HepG2 (cell line): Measurements from ENCODE around the gene MCF2L. TPM values are rescaled to one million over a fixed set of nuclear protein-coding genes. Genes with fewer than 3 reads are reported as not detected.

Experiments
- ATAC-seq: fragments of 200-7000 bp; cut with Tn5 transposase; 3 replicates; pipeline ENCODE4 v1.9.1; 2020; ENCODE audit warnings: mild to moderate bottlenecking, moderate library complexity
- BruUV-seq: library from RNA; stranded (reverse); fragments of 400-500 nt; replicated peaks from 2 replicates; lab custom pipeline; 2021; lab: Mats Ljungman, UMichigan
- CTCF ChIA-PET: fragments of 300-600 bp; formaldehyde crosslinking; extraction: SDS; loops from one replicate; lab custom pipeline; 2021; ENCODE audit warnings: low total read pairs, inconsistent platforms, low intra/inter-chr PET ratio; lab: Yijun Ruan, JAX
- POLR2A ChIA-PET: fragments of 350-600 bp; sonication (Branson Sonifier 250); formaldehyde crosslinking; loops from one replicate; lab custom pipeline; 2020; ENCODE audit warnings: antibody characterized with exemption, inconsistent platforms; lab: Yijun Ruan, JAX
- DNase-seq: peaks from one replicate; pipeline ENCODE4 v3.0.0-alpha.2; 2015; ENCODE audit warnings: low spot score
- FAIRE-seq: peaks from 3 replicates; lab custom pipeline; 2011; peaks lifted over from hg19 to GRCh38; lab: Jason Lieb, UNC
- H2AFZ ChIP-seq: one replicate; pipeline ENCODE4 v1.6.1; 2011; ENCODE audit warnings: low read length, inconsistent platforms
- H3K27ac ChIP-seq: fragments of 300-600 bp; 3 replicates; pipeline ENCODE4 v1.8.0; 2011; ENCODE audit warnings: mixed run types, mild to moderate bottlenecking, mixed read lengths, low read length, inconsistent platforms; ENCODE audit not compliant: insufficient read depth; ENCODE audit errors: extremely low read length
- H3K27me3 ChIP-seq, 2 experiments: fragments of 200-600 bp in 1 of 2; 2 replicates in 1 of 2; 3 replicates in 1 of 2; pipeline versions ENCODE4 v1.6.0 to v1.8.0; 2011; ENCODE audit warnings: low read length in 2 of 2, mild to moderate bottlenecking in 2 of 2, moderate library complexity in 2 of 2, inconsistent platforms in 1 of 2; ENCODE audit not compliant: insufficient read depth in 2 of 2, control insufficient read depth in 1 of 2
- H3K36me3 ChIP-seq, 2 experiments: fragments of 200-600 bp in 1 of 2; replicated peaks in 1 of 2; 2 replicates in 1 of 2; 3 replicates in 1 of 2; pipeline versions ENCODE4 v1.5.1 to v1.8.0; 2011; ENCODE audit warnings: low read length in 2 of 2, inconsistent platforms in 1 of 2; ENCODE audit not compliant: insufficient read depth in 2 of 2, control insufficient read depth in 1 of 2
- H3K4me1 ChIP-seq: 2 replicates; pipeline ENCODE4 v1.5.1; 2012; ENCODE audit warnings: low read length, inconsistent platforms; ENCODE audit not compliant: insufficient read depth
- H3K4me2 ChIP-seq: 2 replicates; pipeline ENCODE4 v1.6.0; 2011; ENCODE audit warnings: low read depth, low read length, inconsistent platforms
- H3K4me3 ChIP-seq, 3 experiments: fragments of 200-600 bp in 1 of 3; sonication (generic), shearing (Covaris generic) in 1 of 3; replicated peaks in 1 of 3; 2 replicates each; pipeline ENCODE4 v1.5.1; 2011 to 2016; ENCODE audit warnings: low read length in 3 of 3, inconsistent platforms in 2 of 3, low read depth in 2 of 3, mild to moderate bottlenecking in 2 of 3, control low read depth in 1 of 3, mixed read lengths in 1 of 3; ENCODE audit not compliant: insufficient read depth in 1 of 3
- H3K79me2 ChIP-seq: one replicate; pipeline ENCODE4 v1.6.1; 2011; ENCODE audit warnings: low read length, inconsistent platforms; ENCODE audit not compliant: insufficient read depth
- H3K9ac ChIP-seq: 2 replicates; pipeline ENCODE4 v1.6.0; 2011; ENCODE audit warnings: mild to moderate bottlenecking, low read depth, low read length, inconsistent platforms; ENCODE audit not compliant: insufficient read depth
- H3K9me3 ChIP-seq: 2 replicates; pipeline ENCODE4 v1.5.1; 2012; ENCODE audit warnings: mild to moderate bottlenecking, low read length
- H4K20me1 ChIP-seq: 2 replicates; pipeline ENCODE4 v1.6.0; 2011; ENCODE audit warnings: inconsistent platforms, mild to moderate bottlenecking, low read length, moderate library complexity; ENCODE audit not compliant: insufficient read depth
- ATF4 ChIP-seq, 2 experiments: fragments of 450-650 bp in 1 of 2; sonication (generic) in 1 of 2; formaldehyde crosslinking; IDR thresholded peaks; 2 replicates each; pipeline versions ENCODE4 v1.5.0 to v1.8.0; 2020 to 2022; ENCODE audit warnings: mild to moderate bottlenecking in 1 of 2, missing genetic modification reagents in 1 of 2
- MYC ChIP-seq: sonication (generic); formaldehyde crosslinking; IDR thresholded peaks from 2 replicates; pipeline ENCODE4 v1.9.0; 2021; ENCODE audit warnings: missing genetic modification reagents, borderline replicate concordance
- SP1 ChIP-seq, 2 experiments: fragments of 450-650 bp in 1 of 2; sonication (generic) in 1 of 2; formaldehyde crosslinking in 1 of 2; IDR thresholded peaks; 2 replicates each; pipeline versions ENCODE4 v1.4.0 to v1.6.1; 2016 to 2020; ENCODE audit warnings: missing genetic modification reagents in 1 of 2
- ZBTB4 ChIP-seq: sonication (generic); formaldehyde crosslinking; IDR thresholded peaks from 2 replicates; pipeline ENCODE4 v1.4.0; 2020; ENCODE audit warnings: missing genetic modification reagents, mild to moderate bottlenecking, borderline replicate concordance
- ZNF296 ChIP-seq: sonication (generic); formaldehyde crosslinking; conservative IDR thresholded peaks from 2 replicates; pipeline ENCODE4 v1.5.0; 2020; ENCODE audit warnings: mild to moderate bottlenecking, missing genetic modification reagents
- ZNF331 ChIP-seq: sonication (generic); formaldehyde crosslinking; IDR thresholded peaks from 2 replicates; pipeline ENCODE4 v1.4.0; 2020; ENCODE audit warnings: missing genetic modification reagents
- ZNF335 ChIP-seq: sonication (generic); formaldehyde crosslinking; IDR thresholded peaks from 2 replicates; pipeline ENCODE4 v1.4.0; 2020; ENCODE audit warnings: missing genetic modification reagents
- ZNF34 ChIP-seq: sonication (generic); formaldehyde crosslinking; IDR thresholded peaks from 2 replicates; pipeline ENCODE4 v1.4.0; 2020; ENCODE audit warnings: mild to moderate bottlenecking, missing genetic modification reagents, borderline replicate concordance
- ZNF367 ChIP-seq: sonication (generic); formaldehyde crosslinking; IDR thresholded peaks from 2 replicates; pipeline ENCODE4 v1.4.0; 2020; ENCODE audit warnings: missing genetic modification reagents, borderline replicate concordance
- ZNF724P ChIP-seq: sonication (generic); formaldehyde crosslinking; IDR thresholded peaks from 2 replicates; pipeline ENCODE4 v1.8.0; 2022; ENCODE audit warnings: missing genetic modification reagents, borderline replicate concordance
- WGBS: methylation state at CpG from one replicate; pipeline ENCODE4 v1.1.6; 2017; ENCODE audit warnings: low lambda C conversion rate; 5-methylcytosine and 5-hydroxymethylcytosine counted together
- in situ Hi-C: cut with HindIII; loops from 2 replicates; pipeline ENCODE4 v1.10.0; 2017; ENCODE audit warnings: low pct_unique_long_range_greater_than_20kb; ENCODE audit not compliant: extremely low pct_ligation_motif_present
- intact Hi-C: fragments of 100-400 bp; cut with micrococcal nuclease; formaldehyde crosslinking; loops from one replicate; pipeline ENCODE4 v1.10.0; 2022; ENCODE audit not compliant: unreplicated experiment
- polyA plus RNA-seq, 8 experiments: library from polyadenylated mRNA; depleted of rRNA in 3 of 8; stranded (reverse) in 7 of 8; unstranded in 1 of 8; fragments of >200 nt; fragmentation: Illumina TruSeq in 4 of 8; extraction: Trizol in 4 of 8; gene quantifications; 2 replicates each; pipeline versions ENCODE4 v1.2.1 to v1.2.3, GENCODE V29; 2011 to 2016; ENCODE audit warnings: low read depth in 4 of 8, missing spikeins in 1 of 8, mixed read lengths in 1 of 8; ENCODE audit not compliant: insufficient read depth in 1 of 8
- total RNA-seq, 5 experiments: library from RNA; depleted of rRNA; stranded (reverse); fragments of >200 nt; fragmentation: Illumina TruSeq; extraction: Trizol; gene quantifications; 2 replicates each; pipeline ENCODE4 v1.2.3, GENCODE V29; 2016; ENCODE audit warnings: low read depth in 1 of 5
- TF ChIP-seq, protein P1 (sequence below): sonication (generic); formaldehyde crosslinking; IDR thresholded peaks from 2 replicates; pipeline ENCODE4 v1.4.0; 2020; ENCODE audit warnings: mild to moderate bottlenecking, missing genetic modification reagents
- TF ChIP-seq, protein P2 (sequence below): sonication (generic); formaldehyde crosslinking; conservative IDR thresholded peaks from 2 replicates; pipeline ENCODE4 v1.4.0; 2020; ENCODE audit warnings: missing genetic modification reagents
- TF ChIP-seq, protein P3 (sequence below): sonication (generic); formaldehyde crosslinking; IDR thresholded peaks from 2 replicates; pipeline ENCODE4 v1.4.0; 2020; ENCODE audit warnings: mild to moderate bottlenecking, low read depth, missing genetic modification reagents

Gene MCF2L
- total and polyA plus RNA-seq, 2 of the 13 experiments (the other 11 are each of a cell fraction or from before 2014, with no cell fraction given) = 19.4 to 28.4 TPM

DNA sequence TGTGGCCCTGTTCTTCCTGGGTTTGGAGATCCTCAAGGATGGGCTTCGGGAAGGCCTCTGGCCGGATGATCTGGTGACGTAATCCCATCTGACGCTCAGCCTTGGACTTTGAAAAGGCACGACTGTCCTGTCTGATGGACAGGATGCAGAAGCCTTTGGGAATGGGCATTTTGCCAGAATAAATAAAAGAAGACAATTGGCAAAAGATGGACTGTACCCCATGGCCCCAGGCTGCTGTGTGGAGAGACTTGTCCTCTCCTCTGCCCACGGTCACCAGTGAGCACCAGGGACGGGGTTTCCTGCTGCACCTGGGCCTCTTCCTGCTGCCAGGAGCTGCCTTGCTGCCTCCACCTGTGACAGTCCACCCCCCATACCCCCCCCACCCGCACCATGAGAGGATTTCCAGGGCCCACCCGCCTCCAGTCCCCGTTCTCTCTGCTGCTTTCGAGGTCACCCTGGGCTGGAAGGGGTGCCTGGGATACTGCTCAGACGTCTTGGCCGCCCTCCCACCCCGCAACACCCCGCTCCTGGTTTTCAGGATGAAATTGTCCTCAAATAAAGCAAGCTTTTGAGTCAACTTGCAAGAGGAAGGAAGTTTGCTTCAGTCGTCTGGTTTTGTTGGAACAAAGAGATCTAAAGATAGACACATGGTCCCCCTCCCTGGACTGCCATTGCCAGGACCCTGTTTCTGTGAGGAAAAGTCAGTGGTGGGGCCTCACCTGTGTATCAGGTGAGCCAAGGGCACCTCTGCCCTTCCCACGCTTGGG is 40.9 kb downstream of the MCF2L start:
- Histone ChIP-seq H3K9me3 (no peaks in the 10 kb centered on the region), H3K79me2 (peaks cover 17% of the 10 kb centered on the region), H3K4me2 (peak overlapping the region; percentile 44; the same call in 1 of the 2 replicates), H4K20me1 (no peaks in the 10 kb centered on the region), H3K27me3 (no peaks in the 10 kb centered on the region), H3K36me3 (peaks cover 2 to 7% of the 10 kb centered on the region in 2 experiments; a peak in 2 of 5 replicates), H3K27ac (peak overlapping the region; percentile 80), H3K4me3 (no peak overlapping the region), H3K4me1 (peaks cover 61% of the 10 kb centered on the region), H3K9ac (peak overlapping the region; percentile 62), H2AFZ (no peak overlapping the region)
- FAIRE-seq (peak; percentile 99), DNase-seq (peak; percentile 98), ATAC-seq (peak; percentile 90)
- 18% methylated on average over 11 of the region's 17 CpGs for WGBS
- CTCF ChIA-PET = no interaction called here
- no TSS peak for BruUV-seq
- POLR2A ChIA-PET = interaction anchor here (1.1 kb wide), 1 partner anchor 14 kb away, joined by 4 read pairs; no protein-coding TSS in a partner anchor
- in situ Hi-C loops (no loop called here), intact Hi-C loops (loop anchor here (1.0 kb wide), 1 partner anchor 12 kb away; no protein-coding TSS in a partner anchor)
- no peak for TF ChIP-seq ZNF724P (CRISPR knock-in tag)
- TF ChIP-seq ZNF296 (CRISPR knock-in tag) = peak; percentile 66; the same call in 1 of the 2 replicates
- no peak for TF ChIP-seq ZBTB4 (CRISPR knock-in tag)
- TF ChIP-seq ZNF331 (CRISPR knock-in tag) = peak; percentile 74; the same call in 1 of the 2 replicates
- TF ChIP-seq ZNF335 (CRISPR knock-in tag) = no peak
- no peak for TF ChIP-seq SP1 (IDR thresholded peaks at IDR 0.05)
- no peak for TF ChIP-seq SP1 (CRISPR knock-in tag; IDR thresholded peaks at IDR 0.05)
- TF ChIP-seq, protein P1, sequence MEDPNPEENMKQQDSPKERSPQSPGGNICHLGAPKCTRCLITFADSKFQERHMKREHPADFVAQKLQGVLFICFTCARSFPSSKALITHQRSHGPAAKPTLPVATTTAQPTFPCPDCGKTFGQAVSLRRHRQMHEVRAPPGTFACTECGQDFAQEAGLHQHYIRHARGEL (CRISPR knock-in tag) = no peak
- no peak for TF ChIP-seq ZNF34
- peak; percentile 65 for TF ChIP-seq MYC (CRISPR knock-in tag)
- TF ChIP-seq, protein P2, sequence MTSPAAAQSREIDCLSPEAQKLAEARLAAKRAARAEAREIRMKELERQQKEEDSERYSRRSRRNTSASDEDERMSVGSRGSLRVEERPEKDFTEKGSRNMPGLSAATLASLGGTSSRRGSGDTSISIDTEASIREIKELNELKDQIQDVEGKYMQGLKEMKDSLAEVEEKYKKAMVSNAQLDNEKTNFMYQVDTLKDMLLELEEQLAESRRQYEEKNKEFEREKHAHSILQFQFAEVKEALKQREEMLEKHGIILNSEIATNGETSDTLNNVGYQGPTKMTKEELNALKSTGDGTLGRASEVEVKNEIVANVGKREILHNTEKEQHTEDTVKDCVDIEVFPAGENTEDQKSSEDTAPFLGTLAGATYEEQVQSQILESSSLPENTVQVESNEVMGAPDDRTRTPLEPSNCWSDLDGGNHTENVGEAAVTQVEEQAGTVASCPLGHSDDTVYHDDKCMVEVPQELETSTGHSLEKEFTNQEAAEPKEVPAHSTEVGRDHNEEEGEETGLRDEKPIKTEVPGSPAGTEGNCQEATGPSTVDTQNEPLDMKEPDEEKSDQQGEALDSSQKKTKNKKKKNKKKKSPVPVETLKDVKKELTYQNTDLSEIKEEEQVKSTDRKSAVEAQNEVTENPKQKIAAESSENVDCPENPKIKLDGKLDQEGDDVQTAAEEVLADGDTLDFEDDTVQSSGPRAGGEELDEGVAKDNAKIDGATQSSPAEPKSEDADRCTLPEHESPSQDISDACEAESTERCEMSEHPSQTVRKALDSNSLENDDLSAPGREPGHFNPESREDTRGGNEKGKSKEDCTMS (CRISPR knock-in tag) = no peak
- TF ChIP-seq, protein P3, sequence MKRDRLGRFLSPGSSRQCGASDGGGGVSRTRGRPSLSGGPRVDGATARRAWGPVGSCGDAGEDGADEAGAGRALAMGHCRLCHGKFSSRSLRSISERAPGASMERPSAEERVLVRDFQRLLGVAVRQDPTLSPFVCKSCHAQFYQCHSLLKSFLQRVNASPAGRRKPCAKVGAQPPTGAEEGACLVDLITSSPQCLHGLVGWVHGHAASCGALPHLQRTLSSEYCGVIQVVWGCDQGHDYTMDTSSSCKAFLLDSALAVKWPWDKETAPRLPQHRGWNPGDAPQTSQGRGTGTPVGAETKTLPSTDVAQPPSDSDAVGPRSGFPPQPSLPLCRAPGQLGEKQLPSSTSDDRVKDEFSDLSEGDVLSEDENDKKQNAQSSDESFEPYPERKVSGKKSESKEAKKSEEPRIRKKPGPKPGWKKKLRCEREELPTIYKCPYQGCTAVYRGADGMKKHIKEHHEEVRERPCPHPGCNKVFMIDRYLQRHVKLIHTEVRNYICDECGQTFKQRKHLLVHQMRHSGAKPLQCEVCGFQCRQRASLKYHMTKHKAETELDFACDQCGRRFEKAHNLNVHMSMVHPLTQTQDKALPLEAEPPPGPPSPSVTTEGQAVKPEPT (CRISPR knock-in tag) = no peak
- TF ChIP-seq ATF4 (CRISPR knock-in tag; IDR thresholded peaks at IDR 0.05) = peak in 1 of 2 experiments; percentile 59; a peak in 1 of 4 replicates
- no peak for TF ChIP-seq ZNF367 (CRISPR knock-in tag)
